Stimulated activated CD4-positive, alpha-beta T cell treated with anti-CD3 and anti-CD28 coated beads, Interleukin-4, amount 100 ng/mL, for 4 hours (primary cell): ENCODE results near the gene MRM1.
"Not testable (repeated sequence)": the region's sequence is repeated elsewhere in the genome, so short reads cannot be mapped to it uniquely, and the experiment has no call there.

Source experiments
- DNase-seq, 2 experiments: peaks; one replicate each; pipeline ENCODE4 v3.0.0-alpha.2; 2020

Gene MRM1

DNA sequence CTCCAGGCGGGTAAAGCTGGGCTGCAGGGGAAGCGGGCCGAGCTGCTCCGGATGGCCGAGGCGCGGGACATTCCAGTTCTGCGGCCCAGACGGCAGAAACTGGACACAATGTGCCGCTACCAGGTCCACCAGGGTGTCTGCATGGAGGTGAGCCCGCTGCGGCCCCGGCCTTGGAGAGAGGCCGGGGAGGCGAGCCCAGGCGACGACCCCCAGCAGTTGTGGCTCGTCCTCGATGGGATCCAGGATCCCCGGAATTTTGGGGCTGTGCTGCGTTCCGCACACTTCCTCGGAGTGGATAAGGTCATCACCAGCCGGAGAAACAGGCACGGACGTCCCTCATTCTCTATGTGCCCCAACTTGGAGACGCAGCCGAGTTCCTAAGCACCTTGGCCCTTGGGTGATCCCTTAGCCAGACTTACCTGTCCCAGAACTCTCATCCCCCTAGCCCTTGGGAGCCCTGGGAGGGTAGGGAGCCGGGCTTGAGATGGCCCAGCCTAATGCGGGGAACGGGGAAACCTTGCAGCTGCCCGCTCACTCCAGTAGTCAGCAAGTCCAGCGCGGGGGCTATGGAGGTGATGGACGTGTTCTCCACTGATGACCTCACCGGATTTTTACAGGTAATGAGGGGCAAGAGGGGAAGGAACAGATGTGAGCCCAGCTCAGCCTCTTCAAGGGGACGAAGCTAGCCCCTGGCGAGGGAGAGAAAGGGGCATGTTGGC, 806 bp downstream of the MRM1 start:
- DNase-seq, result peak in 1 of 2 experiments; percentile 22

DNA sequence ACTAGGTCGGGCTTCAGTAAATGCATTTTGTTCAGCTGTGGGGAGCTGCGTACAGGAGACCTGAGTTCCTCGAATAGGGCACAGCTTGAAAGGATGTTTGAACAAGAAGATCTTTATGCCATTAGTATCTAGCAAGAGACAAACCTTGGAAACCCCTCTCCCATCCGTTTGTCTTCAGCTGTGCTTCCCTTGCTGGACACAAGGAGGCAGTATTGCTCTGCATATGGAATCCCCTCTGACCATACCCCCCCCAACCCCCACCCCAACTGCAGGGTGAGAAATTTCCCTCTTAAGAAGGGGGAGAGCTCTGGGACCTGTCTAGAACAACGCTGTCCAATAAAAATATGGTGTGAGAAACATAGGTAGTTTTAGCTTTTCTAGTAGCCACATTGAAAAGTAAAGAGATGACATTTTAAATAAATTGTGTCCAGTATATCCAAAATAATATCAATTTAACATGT, 1.6 kb downstream of the MRM1 start:
- peak; percentile 62 to 67 for DNase-seq

DNA sequence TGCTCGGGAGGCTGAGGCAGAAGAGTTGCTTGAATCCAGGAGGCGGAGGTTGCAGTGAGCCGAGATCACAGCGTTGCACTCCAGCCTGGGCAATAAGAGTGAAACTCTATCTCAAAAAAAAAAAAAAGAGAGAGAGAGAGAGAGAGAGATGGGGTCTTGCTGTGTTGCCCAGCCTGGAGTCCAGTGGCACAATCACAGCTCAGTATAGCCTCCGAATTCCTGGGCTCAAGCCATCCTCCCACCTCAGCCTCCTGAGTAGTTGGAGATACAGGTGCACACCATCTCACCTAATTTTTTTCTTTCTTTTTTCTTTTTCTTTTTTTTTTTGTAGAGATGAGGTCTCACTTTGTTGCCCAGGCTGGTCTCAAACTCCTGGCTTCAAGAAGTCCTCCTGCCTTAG, 3.6 kb downstream of the MRM1 start:
- not testable (repeated sequence) for DNase-seq

DNA sequence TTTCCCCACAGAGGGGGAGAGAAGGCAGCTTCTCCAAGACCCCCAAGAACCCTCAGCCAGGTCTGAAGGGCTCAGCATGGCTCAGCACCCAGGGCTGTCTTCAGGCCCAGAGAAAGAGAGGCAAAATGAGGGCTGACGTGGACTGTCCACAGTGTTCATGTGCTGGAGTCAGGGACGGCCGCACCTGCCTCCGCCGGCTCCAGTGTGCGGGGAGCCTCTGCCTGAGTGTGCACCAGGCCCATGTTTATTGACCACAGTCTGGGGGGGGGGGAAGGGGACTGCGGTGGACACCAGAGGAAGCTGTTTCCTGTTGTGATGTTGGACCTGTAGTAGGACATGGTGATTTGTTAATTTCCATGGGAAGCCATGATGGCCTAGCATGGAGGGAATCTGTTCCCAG, 6.9 kb downstream of the MRM1 start:
- no peak for DNase-seq

DNA sequence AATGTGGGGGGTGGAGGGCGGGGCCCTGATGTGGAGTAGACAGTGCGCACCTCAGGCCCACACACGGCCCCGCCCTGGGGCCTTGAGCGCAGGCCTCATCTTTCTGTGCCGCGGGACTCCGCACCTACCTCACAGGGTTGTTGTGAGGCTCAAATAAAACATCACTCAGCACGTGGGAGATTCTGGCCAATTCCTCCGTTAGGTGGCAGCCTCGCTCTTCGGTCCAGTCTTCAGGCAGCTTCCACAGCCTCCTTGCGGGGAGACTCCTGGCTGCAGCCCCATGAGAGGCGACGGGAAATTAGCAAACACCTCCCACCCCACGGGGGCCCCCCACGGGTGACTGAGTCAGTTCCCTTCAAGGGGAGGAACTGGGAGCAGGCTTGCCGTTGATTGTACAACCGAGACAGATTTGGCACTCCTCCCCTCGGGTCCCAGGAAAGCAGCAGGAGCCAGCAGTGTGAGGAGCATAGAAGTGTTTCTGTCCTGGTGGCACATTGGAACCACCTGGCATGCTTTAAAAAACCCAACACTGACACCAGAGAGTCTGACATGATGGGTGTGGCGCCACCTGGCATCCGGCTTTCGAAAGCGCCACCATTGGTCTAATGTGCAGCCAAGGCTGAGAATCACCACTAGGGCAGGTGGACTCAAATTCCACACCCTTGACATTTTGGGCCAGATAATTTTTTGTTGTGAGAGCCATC, 7.6 kb downstream of the MRM1 start:
- no peak for DNase-seq

DNA sequence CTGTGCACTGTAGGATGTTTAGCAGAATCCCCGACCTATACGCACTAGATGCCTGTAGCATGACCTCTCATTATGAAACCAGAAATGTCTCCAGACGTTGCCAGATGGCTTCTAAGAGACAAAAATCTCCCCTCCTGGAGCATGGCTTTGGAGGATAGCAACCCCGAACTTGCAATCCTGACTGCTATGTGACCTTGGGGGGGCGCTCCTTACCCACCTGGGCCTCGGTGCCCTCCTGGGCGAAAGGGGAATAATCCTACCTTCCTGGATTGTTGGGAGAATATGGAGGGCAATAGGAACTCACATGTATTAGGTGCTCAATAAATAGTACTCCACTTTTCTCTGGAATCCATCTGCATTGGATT, 8.1 kb downstream of the MRM1 start:
- DNase-seq, result no peak

DNA sequence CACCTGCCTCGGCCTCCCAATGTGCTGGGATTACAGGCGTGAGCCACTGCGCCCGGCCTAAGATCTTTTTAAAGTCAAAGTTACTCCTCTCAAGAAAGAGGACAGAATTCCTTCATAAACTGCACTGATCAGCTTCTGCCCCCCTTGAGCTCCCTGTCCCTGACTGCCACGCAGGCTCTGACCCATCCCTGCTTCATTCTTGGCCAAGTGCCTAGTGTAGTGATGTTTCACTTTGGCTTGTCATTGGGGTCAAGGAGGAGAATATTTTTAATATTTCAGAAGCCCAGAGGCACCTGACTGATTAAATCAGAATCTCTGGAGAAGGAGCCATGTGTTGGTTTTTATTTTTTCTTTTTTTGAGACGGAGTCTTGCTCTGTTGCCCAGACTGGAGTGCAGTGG, 9.1 kb downstream of the MRM1 start:
- no peak for DNase-seq

DNA sequence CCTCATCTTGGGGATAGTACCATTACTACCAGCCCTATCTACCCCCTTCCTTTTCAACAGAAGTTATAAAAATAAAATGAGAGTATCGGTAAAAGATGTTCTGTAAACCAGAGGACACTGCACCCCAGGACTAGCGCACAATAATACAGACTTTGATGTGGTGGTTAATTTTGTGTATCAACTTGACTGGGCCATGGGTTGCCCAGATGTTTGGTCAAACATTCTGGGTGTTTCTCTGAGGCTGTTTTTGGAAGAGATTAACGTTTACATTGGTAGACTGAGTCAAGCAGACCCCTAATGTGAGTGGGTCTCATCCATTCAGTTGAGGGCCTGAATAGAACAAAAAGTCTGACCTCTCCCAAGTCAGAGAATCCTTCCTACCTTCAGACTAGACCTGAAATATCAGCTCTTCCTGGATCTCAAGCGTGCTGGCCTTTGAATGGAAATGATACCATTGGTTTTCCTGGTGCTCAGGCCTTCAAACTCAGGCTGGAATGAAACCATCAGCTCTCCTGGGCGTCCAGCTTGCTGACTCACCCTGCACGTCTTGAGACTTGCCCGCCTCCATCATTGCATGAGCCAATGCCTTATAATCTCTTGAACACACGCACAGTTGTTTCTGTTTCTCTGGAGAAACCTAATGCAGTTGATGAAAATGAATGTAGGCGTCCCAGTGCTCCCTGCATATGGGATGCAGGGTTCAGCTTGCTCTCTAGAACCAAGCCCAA, 10.1 kb downstream of the MRM1 start:
- DNase-seq, result no peak

DNA sequence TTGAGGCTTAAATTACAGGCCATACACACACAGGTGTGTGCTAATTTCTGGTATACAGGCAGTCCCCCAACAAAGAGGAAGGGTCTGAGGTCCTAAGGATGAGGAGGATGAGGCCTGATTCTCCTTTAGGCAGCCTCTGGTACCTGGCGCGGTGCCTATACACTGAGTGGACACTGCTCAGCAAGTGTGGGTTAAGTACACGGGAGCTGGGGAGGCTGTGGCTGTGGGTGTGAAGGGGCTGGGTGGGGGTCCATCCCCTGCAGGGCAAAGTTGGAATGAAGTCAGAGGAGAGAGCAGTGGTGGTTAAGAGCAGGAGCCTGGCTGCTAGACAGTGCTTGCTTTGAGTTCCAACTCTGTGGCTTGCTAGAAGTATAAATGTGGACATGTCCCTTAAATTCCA, 10.9 kb downstream of the MRM1 start:
- DNase-seq, result no peak

DNA sequence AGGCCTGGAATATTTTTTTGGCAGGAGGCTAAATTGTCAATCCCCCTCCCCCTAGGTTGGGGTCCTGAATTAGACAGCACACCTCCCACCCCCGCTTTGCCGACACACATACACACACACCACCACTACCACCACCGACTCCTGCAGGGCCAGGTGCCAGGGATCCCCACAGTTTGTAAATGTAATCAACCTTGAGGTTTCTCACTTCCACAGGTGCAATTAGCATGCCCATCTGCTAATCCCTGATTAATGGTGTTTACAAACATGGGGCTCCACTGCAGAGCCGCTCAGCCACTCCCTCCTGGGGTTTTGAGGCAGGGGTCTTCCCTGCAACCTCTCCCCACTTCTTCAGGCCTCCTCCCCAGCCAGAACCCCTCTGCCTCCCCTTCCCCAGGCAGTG, 11.8 kb downstream of the MRM1 start:
- DNase-seq, result no peak

DNA sequence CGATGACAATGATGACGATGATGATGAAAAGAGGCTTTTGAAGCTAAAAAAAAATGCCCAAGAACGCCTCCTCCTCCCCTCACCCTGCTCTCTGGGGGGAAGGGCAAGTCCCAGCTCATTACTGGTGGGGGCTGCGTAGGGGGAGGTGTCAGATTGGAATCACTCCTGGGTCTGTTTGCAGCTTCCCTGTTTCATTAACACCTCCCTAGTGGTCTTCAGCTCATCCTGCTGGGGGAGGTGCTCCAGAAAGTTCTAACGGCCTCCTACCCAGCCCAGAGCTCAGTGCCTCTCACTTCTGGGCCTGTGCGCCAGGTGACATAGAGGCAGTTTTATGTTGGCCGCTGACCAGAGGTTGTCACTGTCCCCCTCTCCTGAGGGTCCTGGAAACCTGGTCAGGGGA, 12.7 kb downstream of the MRM1 start:
- DNase-seq, result no peak

DNA sequence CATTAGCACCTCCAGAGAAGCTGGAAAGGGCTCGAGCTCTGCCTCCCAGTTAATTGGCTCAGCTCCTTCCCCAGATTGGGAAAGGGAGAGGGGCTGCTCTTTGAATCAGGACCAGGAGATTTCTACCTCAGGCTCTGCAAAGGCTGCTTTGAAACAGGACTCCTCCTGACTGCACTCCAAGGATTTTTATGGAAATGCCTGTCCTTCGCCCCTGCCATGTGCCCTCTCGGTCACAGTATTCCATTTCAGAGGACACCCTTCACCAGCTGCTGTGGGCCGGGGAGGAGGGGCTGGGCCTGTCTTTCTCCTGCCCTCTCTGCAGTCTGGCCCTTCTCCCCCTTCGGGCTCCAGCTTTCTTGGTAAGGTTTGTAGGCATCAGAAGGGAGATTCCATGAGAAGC, 13.6 kb downstream of the MRM1 start:
- DNase-seq, result no peak

DNA sequence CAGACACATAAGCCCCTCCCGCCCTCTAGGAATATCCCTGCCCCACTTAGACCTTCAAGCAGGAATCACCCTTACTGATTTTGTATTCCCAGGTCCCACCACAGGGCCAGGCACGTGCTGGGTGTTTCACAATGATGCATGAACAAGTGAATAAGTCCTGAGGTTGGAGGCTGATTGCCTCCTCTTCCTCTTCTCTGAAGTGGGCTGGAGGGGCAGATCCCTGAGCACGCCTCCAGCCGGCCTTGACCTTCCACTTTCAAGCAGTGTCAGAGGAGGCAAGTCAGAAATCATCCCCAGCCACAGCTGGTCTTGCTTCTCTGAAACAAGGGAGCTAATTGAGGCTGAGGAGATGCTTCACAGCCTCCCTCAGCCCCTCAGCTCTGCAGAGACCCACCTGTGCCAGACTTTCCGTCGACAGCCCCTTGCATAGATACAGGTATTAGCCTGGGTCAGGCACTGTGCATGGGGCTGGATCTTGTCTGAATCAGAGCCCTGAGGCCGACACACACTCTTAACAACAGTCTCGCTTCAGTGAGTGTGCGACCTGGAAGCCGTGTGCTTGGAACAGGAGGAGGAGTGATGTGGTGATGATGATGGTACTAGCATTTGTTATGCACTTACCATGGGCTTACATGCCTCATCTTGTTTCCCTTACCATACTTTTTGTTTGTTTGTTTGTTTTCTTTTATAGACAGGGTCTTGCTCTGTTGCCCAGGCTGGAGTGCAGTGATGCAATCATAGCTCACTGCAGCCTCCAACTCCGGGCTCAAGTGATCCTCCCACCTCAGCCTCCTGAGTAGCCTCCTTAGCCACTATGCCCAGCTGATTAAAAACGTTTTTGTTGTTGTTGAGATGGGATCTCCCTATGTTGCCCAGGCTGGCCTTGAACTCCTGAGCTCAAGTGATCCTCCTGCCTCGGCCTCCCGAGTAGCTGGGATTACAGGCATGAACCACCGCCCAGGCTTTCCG, 15.0 kb downstream of the MRM1 start:
- no peak for DNase-seq

DNA sequence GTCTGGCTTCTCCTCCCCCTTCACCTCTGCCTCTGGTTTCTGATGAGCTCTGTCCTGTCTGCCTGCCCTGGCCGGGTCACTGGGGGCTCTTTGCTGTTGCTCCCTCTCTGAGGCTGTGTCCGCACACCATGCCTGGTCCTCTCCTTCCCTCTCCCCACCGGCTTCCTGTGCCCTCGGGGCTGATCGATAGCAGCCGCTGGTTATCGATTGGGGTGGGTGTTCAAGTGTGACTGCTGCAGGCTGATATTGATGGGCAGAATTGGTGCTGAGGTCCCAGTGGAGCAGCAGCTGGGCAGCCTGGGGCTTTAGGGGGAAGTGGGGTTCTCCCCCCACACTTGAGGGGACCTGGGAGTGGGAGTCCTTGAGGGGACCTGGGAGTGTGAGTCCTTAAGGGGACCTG, 16.4 kb downstream of the MRM1 start:
- DNase-seq, result no peak

DNA sequence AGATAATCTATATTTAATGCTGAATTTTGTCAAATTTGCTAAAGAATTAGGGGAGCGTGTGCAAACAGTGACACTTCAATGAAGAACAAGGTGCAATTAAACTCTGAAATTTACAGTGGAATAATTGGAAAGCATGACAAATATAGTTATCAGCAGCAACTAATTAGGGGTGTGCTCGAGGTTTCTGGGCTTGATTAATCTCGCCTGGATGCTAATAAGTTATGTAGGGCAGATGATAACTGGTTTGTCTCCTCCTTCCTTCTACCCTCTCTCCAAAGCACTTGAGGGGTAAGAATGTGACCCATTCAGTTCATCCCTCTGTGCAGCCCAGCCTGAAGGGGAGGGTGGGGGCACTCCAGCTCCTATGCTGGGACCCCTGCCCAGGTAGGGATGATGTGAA, 21.9 kb downstream of the MRM1 start:
- DNase-seq, result no peak

DNA sequence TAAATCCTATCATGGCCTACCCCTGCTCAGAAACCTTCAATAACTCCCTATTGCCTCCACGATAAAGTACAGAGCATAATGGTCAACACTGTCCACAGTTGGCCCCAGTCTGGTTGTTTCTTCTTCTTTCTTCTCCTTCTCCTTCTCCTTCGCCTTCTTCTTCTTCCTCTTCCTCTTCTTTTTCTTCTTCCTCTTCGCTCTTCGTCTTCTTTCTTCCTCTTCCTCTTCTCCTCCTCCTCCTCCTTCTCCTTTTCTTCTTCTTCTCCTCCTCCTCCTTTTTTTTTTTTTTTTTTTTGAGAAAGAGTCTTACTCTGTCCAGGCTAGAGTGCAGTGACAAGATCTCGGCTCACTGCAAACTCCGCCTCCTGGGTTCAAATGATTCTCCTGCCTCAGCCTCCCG, 23.8 kb downstream of the MRM1 start:
- no peak for DNase-seq

DNA sequence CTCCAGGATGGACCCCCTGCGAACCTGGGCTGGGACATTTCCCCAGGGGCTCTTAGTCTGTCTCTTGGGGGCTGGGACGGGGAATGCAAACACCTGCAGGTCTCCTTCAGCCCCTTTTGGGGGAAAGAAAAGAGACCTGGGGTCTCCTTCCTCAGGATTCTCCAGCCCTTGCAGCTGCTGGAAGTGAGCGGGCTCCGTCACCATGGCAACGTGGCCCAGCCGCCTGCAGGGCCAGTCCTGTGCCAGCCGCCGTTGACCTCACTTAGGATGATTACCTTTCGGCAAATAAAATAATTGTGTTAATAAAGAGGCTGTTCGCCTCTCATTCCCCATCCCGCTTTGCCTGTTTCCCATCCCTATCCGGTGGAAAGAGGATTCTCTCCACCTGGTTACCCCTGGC, 25.7 kb downstream of the MRM1 start:
- DNase-seq, result no peak

DNA sequence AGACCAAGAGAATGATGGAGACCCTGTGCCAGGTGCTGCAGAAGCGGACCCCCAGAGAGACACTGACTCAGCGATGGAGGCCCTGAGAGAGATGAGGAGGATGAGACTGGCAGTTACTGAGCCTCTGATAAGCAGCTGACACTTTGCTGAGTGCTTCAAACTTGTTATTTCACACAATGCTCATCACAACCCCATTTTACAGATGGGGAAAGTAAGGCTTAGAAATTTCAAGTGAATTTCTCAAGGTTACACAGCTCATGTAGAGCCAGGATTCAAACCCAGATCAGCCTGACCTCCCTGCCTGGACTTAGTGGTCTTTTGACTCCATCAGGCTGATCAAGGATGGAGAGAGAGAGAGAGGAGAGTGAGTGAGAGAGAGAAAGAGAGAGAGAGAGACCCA, 27.2 kb downstream of the MRM1 start:
- no peak for DNase-seq

DNA sequence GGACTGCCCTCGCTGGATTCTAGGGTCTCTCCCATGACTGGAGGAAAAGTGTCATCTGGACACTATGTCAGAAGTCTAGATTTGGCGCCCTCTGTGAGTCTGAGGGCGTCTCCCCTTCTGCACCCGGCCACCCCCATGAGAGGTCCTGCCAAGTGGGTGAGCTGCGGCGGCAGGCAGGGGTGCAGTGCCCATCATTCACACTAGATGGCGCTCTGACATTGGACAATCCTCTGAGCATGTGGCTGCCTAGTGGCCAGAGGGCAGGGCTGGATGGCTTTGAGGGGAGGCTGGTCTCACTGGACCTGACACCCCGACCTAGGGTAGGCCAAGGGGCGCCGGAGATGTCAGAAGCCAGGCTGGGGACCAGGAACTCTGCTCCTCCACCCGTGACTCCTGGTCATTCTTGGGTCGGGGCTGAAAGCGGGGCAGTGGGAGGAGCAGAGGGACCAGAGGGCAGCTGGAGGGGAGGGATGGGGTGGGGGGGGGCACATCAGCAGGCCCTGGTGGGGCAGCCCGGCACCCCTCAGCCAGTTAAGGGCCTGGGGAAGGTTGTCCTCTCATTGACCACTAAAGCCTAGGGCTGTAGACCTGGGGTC, 28.0 kb downstream of the MRM1 start:
- DNase-seq, result peak; percentile 61 to 75

DNA sequence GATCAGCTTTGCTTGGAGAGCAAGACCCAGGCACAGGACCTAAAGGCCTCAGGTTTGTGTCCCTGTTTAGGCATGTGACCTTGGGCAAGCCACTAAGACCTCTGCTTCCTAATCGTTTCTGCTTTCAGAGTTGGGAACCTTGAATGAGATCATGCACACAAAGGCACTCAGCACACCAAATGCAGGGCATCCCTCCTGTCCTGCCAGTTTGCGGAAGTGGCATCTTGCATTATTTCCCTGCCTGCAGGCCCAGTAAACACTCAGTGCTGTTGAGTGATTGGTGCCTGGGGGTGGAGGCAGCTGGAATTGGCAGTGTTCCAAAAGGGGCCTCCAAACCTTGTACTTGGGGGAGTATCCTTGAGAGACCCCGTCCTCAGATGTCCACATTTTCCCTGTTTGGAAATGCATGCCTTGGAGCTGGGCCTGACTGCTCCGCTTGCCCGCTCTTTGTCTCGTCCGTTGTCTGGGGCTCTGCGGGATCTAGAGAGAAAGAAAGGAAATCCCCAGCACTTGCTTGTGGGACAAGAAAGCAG, 28.7 kb downstream of the MRM1 start:
- DNase-seq, result no peak

DNA sequence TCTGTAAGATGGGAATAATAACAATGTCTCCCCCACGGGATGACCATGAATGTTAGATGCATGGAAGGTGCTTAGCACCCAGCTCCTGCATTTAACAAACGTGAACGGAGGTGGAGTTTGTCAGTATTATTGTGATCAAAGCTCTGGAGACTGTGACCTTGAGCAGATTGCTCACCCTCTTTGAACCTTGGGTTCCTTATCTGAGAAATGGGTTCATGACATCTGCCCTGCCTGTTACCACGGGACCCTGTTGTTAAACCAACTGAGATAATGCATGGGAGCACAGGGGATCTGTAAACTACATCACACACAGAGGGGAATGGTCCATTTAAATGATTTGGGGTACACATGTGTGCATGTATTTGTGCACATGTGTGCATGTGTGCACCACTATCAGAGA, 29.6 kb downstream of the MRM1 start:
- no peak for DNase-seq
